WTC11 (cell line): ENCODE results near the gene STAT3. TPM values are rescaled to one million over a fixed set of nuclear protein-coding genes. Genes with fewer than 3 reads are reported as not detected.

ENCODE experiments used
- ATAC-seq: fragments of 200-7000 bp; cut with Tn5 transposase; 2 replicates; pipeline ENCODE4 v1.10.0; 2021; ENCODE audit warnings: mild to moderate bottlenecking, moderate library complexity
- CTCF ChIA-PET: fragments of 300-600 bp; sonication (Branson Sonifier 250); formaldehyde crosslinking; loops from one replicate; lab custom pipeline; 2021; ENCODE audit warnings: antibody characterized with exemption; lab: Charles Lee
- POLR2A ChIA-PET: fragments of 350-600 bp; sonication (Branson Sonifier 250); formaldehyde crosslinking; loops from one replicate; lab custom pipeline; 2021; ENCODE audit warnings: antibody characterized with exemption; lab: Charles Lee
- DNase-seq: peaks from one replicate; pipeline ENCODE4 v3.0.0; 2021; ENCODE audit warnings: low spot score
- H3K27ac Mint-ChIP-seq: 2 replicates; pipeline ENCODE4 v1.8.0; 2021; ENCODE audit warnings: mixed read lengths
- H3K27me3 Mint-ChIP-seq: 2 replicates; pipeline ENCODE4 v1.8.0; 2021; ENCODE audit warnings: low read depth, mild to moderate bottlenecking, moderate library complexity, mixed read lengths
- H3K36me3 Mint-ChIP-seq: 2 replicates; pipeline ENCODE4 v1.8.0; 2021; ENCODE audit warnings: mixed read lengths
- H3K4me1 Mint-ChIP-seq: 2 replicates; pipeline ENCODE4 v1.8.0; 2022; ENCODE audit warnings: mixed read lengths
- H3K4me3 Mint-ChIP-seq: 2 replicates; pipeline ENCODE4 v1.8.0; 2021; ENCODE audit warnings: mild to moderate bottlenecking, moderate library complexity, mixed read lengths
- H3K9me3 Mint-ChIP-seq: 2 replicates; pipeline ENCODE4 v1.8.0; 2021; ENCODE audit warnings: mixed read lengths
- ATF1 ChIP-seq: sonication (generic); formaldehyde crosslinking; IDR thresholded peaks from 2 replicates; pipeline ENCODE4 v1.8.1; 2023; ENCODE audit warnings: mild to moderate bottlenecking, moderate library complexity, missing genetic modification reagents
- CREM ChIP-seq: sonication (generic); formaldehyde crosslinking; IDR thresholded peaks from 2 replicates; pipeline ENCODE4 v1.8.1; 2022; ENCODE audit warnings: mild to moderate bottlenecking, missing genetic modification reagents, moderate library complexity
- EMX1 ChIP-seq: fragments of 250-450 bp; sonication (Bioruptor Pico); IDR thresholded peaks from 2 replicates; pipeline ENCODE4 v1.8.0; 2021; ENCODE audit warnings: mild to moderate bottlenecking
- FOXK1 ChIP-seq: sonication (generic); formaldehyde crosslinking; IDR thresholded peaks from 2 replicates; pipeline ENCODE4 v1.8.0; 2022; ENCODE audit warnings: mild to moderate bottlenecking, moderate library complexity, missing genetic modification reagents
- IRF2 ChIP-seq: sonication (generic); formaldehyde crosslinking; IDR thresholded peaks from 2 replicates; pipeline ENCODE4 v1.8.0; 2022; ENCODE audit warnings: low read depth, missing genetic modification reagents, borderline replicate concordance
- JAZF1 ChIP-seq: fragments of 250-450 bp; sonication (Bioruptor Pico); IDR thresholded peaks from 2 replicates; pipeline ENCODE4 v1.9.0; 2021; ENCODE audit warnings: moderate library complexity, mild to moderate bottlenecking, inconsistent platforms
- ZNF232 ChIP-seq: sonication (generic); formaldehyde crosslinking; IDR thresholded peaks from 2 replicates; pipeline ENCODE4 v1.8.0; 2022; ENCODE audit warnings: mild to moderate bottlenecking, missing genetic modification reagents
- total RNA-seq: library from RNA; stranded (reverse); gene quantifications from 3 replicates; pipeline ENCODE4 v1.2.3, GENCODE V29; 2021
- TF ChIP-seq, protein P1 (sequence below): fragments of 250-450 bp; sonication (Bioruptor Pico); IDR thresholded peaks from 2 replicates; pipeline ENCODE4 v1.9.0; 2021; ENCODE audit warnings: moderate library complexity, mild to moderate bottlenecking, inconsistent platforms, borderline replicate concordance
- TF ChIP-seq, protein P2 (sequence below): sonication (generic); formaldehyde crosslinking; IDR thresholded peaks from 2 replicates; pipeline ENCODE4 v1.8.1; 2023; ENCODE audit warnings: mild to moderate bottlenecking, missing genetic modification reagents, moderate library complexity
- TF ChIP-seq, protein P3 (sequence below): sonication (generic); formaldehyde crosslinking; IDR thresholded peaks from 2 replicates; pipeline ENCODE4 v1.8.1; 2022; ENCODE audit warnings: low read depth, mild to moderate bottlenecking, moderate library complexity, missing genetic modification reagents, borderline replicate concordance
- TF ChIP-seq, protein P4 (sequence below): fragments of 250-450 bp; sonication (Bioruptor Pico); IDR thresholded peaks from 2 replicates; pipeline ENCODE4 v1.9.0; 2021; ENCODE audit warnings: mild to moderate bottlenecking
- TF ChIP-seq, protein P5 (sequence below): sonication (generic); formaldehyde crosslinking; IDR thresholded peaks from 2 replicates; pipeline ENCODE4 v1.8.1; 2023; ENCODE audit warnings: mild to moderate bottlenecking, missing genetic modification reagents
- TF ChIP-seq, protein P6 (sequence below): fragments of 200-600 bp; IDR thresholded peaks from 2 replicates; pipeline ENCODE4 v1.8.0; 2022; ENCODE audit warnings: antibody characterized with exemption
- TF ChIP-seq, protein P7 (sequence below): sonication (generic); formaldehyde crosslinking; IDR thresholded peaks from 2 replicates; pipeline ENCODE4 v1.8.0; 2022; ENCODE audit warnings: missing genetic modification reagents
- TF ChIP-seq, protein P8 (sequence below): sonication (generic); formaldehyde crosslinking; IDR thresholded peaks from 2 replicates; pipeline ENCODE4 v1.8.0; 2023; ENCODE audit warnings: missing genetic modification reagents, mild to moderate bottlenecking, borderline replicate concordance
- TF ChIP-seq, protein P9 (sequence below): sonication (generic); formaldehyde crosslinking; IDR thresholded peaks from 2 replicates; pipeline ENCODE4 v1.8.1; 2023; ENCODE audit warnings: mild to moderate bottlenecking, moderate library complexity, missing genetic modification reagents

STAT3 gene
- total RNA-seq, 1 experiment from 2014 or later = 98.0 TPM

DNA sequence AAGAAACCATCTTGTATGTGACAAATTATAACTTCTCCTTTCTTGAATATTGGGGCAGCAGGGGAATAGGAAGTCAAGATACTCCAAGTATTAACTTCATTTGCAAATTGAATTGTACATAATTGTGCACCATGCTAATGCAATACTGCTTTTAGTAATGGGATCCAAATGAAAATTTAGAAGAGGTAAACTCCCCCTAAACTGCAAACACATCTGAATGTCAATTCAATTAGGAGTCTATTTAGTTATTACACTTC lies 116.5 kb downstream of the STAT3 start:
- DNase-seq = no peak
- TF ChIP-seq FOXK1 (CRISPR knock-in tag) = no peak
- TF ChIP-seq ATF1 (CRISPR knock-in tag) = no peak
- TF ChIP-seq, protein P1, sequence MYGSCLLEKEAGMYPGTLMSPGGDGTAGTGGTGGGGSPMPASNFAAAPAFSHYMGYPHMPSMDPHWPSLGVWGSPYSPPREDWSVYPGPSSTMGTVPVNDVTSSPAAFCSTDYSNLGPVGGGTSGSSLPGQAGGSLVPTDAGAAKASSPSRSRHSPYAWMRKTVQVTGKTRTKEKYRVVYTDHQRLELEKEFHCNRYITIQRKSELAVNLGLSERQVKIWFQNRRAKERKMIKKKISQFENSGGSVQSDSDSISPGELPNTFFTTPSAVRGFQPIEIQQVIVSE (CRISPR knock-in tag) = no peak
- no peak for TF ChIP-seq JAZF1 (CRISPR knock-in tag)
- TF ChIP-seq, protein P2, sequence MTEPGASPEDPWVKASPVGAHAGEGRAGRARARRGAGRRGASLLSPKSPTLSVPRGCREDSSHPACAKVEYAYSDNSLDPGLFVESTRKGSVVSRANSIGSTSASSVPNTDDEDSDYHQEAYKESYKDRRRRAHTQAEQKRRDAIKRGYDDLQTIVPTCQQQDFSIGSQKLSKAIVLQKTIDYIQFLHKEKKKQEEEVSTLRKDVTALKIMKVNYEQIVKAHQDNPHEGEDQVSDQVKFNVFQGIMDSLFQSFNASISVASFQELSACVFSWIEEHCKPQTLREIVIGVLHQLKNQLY (CRISPR knock-in tag) = no peak
- TF ChIP-seq, protein P3, sequence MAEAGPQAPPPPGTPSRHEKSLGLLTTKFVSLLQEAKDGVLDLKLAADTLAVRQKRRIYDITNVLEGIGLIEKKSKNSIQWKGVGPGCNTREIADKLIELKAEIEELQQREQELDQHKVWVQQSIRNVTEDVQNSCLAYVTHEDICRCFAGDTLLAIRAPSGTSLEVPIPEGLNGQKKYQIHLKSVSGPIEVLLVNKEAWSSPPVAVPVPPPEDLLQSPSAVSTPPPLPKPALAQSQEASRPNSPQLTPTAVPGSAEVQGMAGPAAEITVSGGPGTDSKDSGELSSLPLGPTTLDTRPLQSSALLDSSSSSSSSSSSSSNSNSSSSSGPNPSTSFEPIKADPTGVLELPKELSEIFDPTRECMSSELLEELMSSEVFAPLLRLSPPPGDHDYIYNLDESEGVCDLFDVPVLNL (CRISPR knock-in tag) = no peak
- TF ChIP-seq, protein P4, sequence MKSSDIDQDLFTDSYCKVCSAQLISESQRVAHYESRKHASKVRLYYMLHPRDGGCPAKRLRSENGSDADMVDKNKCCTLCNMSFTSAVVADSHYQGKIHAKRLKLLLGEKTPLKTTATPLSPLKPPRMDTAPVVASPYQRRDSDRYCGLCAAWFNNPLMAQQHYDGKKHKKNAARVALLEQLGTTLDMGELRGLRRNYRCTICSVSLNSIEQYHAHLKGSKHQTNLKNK (CRISPR knock-in tag) = no peak
- no peak for TF ChIP-seq CREM (CRISPR knock-in tag)
- TF ChIP-seq ZNF232 (CRISPR knock-in tag) = no peak
- CTCF ChIA-PET = interaction anchor here (4.2 kb wide), 1 partner anchor 49 kb away, joined by 21 read pairs; no protein-coding TSS in a partner anchor

DNA sequence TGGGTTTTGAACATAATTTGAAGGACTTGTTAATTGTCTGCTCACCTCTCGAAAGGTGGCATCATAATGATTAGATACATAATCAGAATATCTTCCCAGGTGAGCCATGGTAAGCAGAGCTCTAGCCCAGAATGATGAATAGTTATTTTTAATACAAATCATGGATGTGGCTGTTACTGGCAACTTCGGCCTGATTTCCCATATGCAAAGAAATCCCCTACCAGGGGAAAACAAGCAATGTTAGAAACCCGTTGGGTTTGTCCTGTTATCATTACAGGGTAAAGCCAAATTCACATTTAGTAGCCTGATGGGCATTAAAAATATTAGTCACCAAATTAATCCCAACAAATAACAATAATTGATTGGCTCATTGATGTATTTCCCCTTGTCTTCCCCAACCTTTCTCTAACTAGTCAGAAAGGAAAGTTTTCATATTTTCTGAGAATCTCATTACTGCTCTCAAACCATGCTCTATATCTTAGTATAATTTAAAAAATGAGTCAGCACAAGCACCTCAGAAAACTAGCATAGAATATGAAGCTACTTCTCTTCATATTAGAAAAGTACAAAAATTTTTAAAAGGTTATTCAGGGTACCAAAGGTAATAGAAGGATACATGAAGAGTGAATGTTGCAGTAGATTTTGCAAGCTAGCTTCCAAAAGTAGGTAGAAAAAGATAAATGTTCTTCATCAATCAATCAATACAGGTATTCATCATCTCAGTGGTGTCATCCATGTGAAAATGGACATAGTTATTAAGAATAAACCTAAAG lies 117.0 kb downstream of the STAT3 start:
- H3K36me3 Mint-ChIP-seq = no peaks in the 10 kb centered on the region
- ChIA-PET CTCF (interaction anchor here (4.2 kb wide), 1 partner anchor 49 kb away, joined by 21 read pairs; no protein-coding TSS in a partner anchor), POLR2A (no interaction called here)
- no peaks in the 10 kb centered on the region for H3K27me3 Mint-ChIP-seq
- H3K4me1 Mint-ChIP-seq = peaks cover 50% of the 10 kb centered on the region
- ATAC-seq (no peak), DNase-seq (no peak)
- no peak overlapping the region for H3K27ac Mint-ChIP-seq
- H3K9me3 Mint-ChIP-seq = no peaks in the 10 kb centered on the region
- H3K4me3 Mint-ChIP-seq = no peak overlapping the region
- TF ChIP-seq, protein P5, sequence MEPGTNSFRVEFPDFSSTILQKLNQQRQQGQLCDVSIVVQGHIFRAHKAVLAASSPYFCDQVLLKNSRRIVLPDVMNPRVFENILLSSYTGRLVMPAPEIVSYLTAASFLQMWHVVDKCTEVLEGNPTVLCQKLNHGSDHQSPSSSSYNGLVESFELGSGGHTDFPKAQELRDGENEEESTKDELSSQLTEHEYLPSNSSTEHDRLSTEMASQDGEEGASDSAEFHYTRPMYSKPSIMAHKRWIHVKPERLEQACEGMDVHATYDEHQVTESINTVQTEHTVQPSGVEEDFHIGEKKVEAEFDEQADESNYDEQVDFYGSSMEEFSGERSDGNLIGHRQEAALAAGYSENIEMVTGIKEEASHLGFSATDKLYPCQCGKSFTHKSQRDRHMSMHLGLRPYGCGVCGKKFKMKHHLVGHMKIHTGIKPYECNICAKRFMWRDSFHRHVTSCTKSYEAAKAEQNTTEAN (CRISPR knock-in tag) = no peak
- TF ChIP-seq CREM (CRISPR knock-in tag) = no peak
- TF ChIP-seq EMX1 (CRISPR knock-in tag) = no peak
- TF ChIP-seq, protein P6, sequence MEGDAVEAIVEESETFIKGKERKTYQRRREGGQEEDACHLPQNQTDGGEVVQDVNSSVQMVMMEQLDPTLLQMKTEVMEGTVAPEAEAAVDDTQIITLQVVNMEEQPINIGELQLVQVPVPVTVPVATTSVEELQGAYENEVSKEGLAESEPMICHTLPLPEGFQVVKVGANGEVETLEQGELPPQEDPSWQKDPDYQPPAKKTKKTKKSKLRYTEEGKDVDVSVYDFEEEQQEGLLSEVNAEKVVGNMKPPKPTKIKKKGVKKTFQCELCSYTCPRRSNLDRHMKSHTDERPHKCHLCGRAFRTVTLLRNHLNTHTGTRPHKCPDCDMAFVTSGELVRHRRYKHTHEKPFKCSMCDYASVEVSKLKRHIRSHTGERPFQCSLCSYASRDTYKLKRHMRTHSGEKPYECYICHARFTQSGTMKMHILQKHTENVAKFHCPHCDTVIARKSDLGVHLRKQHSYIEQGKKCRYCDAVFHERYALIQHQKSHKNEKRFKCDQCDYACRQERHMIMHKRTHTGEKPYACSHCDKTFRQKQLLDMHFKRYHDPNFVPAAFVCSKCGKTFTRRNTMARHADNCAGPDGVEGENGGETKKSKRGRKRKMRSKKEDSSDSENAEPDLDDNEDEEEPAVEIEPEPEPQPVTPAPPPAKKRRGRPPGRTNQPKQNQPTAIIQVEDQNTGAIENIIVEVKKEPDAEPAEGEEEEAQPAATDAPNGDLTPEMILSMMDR = no peak
- TF ChIP-seq IRF2 (CRISPR knock-in tag) = no peak
- TF ChIP-seq, protein P7, sequence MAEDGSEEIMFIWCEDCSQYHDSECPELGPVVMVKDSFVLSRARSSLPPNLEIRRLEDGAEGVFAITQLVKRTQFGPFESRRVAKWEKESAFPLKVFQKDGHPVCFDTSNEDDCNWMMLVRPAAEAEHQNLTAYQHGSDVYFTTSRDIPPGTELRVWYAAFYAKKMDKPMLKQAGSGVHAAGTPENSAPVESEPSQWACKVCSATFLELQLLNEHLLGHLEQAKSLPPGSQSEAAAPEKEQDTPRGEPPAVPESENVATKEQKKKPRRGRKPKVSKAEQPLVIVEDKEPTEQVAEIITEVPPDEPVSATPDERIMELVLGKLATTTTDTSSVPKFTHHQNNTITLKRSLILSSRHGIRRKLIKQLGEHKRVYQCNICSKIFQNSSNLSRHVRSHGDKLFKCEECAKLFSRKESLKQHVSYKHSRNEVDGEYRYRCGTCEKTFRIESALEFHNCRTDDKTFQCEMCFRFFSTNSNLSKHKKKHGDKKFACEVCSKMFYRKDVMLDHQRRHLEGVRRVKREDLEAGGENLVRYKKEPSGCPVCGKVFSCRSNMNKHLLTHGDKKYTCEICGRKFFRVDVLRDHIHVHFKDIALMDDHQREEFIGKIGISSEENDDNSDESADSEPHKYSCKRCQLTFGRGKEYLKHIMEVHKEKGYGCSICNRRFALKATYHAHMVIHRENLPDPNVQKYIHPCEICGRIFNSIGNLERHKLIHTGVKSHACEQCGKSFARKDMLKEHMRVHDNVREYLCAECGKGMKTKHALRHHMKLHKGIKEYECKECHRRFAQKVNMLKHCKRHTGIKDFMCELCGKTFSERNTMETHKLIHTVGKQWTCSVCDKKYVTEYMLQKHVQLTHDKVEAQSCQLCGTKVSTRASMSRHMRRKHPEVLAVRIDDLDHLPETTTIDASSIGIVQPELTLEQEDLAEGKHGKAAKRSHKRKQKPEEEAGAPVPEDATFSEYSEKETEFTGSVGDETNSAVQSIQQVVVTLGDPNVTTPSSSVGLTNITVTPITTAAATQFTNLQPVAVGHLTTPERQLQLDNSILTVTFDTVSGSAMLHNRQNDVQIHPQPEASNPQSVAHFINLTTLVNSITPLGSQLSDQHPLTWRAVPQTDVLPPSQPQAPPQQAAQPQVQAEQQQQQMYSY (CRISPR knock-in tag) = no peak
- TF ChIP-seq, protein P8, sequence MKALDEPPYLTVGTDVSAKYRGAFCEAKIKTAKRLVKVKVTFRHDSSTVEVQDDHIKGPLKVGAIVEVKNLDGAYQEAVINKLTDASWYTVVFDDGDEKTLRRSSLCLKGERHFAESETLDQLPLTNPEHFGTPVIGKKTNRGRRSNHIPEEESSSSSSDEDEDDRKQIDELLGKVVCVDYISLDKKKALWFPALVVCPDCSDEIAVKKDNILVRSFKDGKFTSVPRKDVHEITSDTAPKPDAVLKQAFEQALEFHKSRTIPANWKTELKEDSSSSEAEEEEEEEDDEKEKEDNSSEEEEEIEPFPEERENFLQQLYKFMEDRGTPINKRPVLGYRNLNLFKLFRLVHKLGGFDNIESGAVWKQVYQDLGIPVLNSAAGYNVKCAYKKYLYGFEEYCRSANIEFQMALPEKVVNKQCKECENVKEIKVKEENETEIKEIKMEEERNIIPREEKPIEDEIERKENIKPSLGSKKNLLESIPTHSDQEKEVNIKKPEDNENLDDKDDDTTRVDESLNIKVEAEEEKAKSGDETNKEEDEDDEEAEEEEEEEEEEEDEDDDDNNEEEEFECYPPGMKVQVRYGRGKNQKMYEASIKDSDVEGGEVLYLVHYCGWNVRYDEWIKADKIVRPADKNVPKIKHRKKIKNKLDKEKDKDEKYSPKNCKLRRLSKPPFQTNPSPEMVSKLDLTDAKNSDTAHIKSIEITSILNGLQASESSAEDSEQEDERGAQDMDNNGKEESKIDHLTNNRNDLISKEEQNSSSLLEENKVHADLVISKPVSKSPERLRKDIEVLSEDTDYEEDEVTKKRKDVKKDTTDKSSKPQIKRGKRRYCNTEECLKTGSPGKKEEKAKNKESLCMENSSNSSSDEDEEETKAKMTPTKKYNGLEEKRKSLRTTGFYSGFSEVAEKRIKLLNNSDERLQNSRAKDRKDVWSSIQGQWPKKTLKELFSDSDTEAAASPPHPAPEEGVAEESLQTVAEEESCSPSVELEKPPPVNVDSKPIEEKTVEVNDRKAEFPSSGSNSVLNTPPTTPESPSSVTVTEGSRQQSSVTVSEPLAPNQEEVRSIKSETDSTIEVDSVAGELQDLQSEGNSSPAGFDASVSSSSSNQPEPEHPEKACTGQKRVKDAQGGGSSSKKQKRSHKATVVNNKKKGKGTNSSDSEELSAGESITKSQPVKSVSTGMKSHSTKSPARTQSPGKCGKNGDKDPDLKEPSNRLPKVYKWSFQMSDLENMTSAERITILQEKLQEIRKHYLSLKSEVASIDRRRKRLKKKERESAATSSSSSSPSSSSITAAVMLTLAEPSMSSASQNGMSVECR (CRISPR knock-in tag) = no peak
- TF ChIP-seq, protein P9, sequence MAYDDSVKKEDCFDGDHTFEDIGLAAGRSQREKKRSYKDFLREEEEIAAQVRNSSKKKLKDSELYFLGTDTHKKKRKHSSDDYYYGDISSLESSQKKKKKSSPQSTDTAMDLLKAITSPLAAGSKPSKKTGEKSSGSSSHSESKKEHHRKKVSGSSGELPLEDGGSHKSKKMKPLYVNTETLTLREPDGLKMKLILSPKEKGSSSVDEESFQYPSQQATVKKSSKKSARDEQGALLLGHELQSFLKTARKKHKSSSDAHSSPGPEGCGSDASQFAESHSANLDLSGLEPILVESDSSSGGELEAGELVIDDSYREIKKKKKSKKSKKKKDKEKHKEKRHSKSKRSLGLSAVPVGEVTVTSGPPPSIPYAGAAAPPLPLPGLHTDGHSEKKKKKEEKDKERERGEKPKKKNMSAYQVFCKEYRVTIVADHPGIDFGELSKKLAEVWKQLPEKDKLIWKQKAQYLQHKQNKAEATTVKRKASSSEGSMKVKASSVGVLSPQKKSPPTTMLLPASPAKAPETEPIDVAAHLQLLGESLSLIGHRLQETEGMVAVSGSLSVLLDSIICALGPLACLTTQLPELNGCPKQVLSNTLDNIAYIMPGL (CRISPR knock-in tag) = no peak

More for the DNA sequence above, 116.5 kb downstream of the STAT3 start:
- no peaks in the 10 kb centered on the region for H3K9me3 Mint-ChIP-seq
- H3K27ac Mint-ChIP-seq = no peak overlapping the region
- POLR2A ChIA-PET = no interaction called here
- H3K4me1 Mint-ChIP-seq = peaks cover 50% of the 10 kb centered on the region
- H3K27me3 Mint-ChIP-seq = no peaks in the 10 kb centered on the region
- H3K36me3 Mint-ChIP-seq = no peaks in the 10 kb centered on the region
- no peak for ATAC-seq
- no peak overlapping the region for H3K4me3 Mint-ChIP-seq
